GM18867 (cell line): Measurements from ENCODE around the gene GABARAPL1.

Source experiments
- ATAC-seq: cut with Tn5 transposase; IDR thresholded peaks from one replicate; pipeline ENCODE4 v1.9.1; 2021; ENCODE audit warnings: mild to moderate bottlenecking, moderate library complexity; ENCODE audit not compliant: unreplicated experiment

Gene GABARAPL1

DNA sequence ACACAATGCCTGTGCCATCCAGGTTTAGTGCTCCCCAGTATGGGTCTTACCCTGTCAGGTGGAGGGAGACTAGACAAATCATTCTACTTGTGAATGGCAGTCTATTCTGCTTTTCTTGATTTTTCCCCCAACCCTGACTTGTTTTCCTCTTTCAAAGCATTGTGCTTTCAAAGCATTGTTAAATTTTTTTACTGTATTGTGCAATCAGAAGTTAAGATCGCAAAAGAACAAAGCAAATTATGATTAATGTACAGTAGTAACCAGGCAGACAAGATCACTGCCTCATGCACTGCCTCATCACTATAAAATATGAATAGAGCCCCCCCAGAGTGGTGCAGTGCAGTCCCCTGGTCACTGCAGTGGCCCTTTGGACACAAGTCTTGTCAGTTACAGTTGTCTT is 14.1 kb downstream of the GABARAPL1 start:
- ATAC-seq: no peak

- ATAC-seq: no peak
Measured at GRCh38 chr12:10227648-10228047, 15.0 kb downstream of the GABARAPL1 start.

GRCh38 chr12:10234562-10234961 is 21.9 kb downstream of the GABARAPL1 start:
- ATAC-seq: no peak

DNA sequence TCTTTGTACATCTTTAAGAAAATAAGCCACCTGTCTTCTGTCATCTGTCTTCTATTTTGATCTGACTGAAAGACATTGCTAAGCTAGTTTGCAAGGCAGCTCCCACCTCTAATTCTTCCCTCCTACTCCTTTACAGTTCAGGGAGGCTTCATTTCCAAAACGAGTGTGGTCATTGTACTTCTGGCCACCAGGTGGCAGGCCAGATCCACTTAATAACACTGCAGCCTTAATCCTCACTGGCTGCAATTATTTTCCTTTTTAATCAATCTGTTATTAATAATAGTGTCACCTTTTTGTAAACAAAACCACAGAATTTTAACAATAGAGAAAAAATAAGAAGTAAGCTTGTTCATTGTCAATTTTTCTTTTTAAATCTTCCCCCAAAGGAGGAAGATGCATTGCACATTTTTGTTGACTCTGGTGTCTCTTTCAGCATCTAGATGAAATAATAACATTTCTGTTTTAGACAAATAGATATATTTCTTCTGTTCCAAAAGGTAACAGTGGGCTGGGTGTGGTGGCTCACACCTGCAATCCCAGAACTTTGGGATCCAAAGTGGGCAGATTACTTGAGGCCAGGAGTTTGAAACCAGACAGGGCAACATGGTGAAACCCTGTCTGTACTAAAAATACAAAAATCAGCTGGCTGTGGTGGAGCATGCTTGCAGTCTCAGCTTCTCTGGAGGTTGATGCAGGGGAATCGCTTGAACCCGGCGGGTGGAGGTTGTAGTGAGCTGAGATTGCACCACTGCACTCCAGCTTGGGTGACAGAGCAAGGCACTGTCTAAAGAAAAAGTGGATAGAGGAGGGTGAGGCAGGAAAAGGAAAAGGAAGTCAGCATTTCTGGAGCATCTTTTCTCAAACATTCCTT is 23.3 kb downstream of the GABARAPL1 start:
- peak; percentile 60 for ATAC-seq

GRCh38 chr12:10236720-10237119 is 24.0 kb downstream of the GABARAPL1 start:
- no peak for ATAC-seq

- no peak for ATAC-seq
Measured at GRCh38 chr12:10238526-10238925, 25.8 kb downstream of the GABARAPL1 start.

GRCh38 chr12:10241290-10241689 is 28.6 kb downstream of the GABARAPL1 start:
- no peak for ATAC-seq

DNA sequence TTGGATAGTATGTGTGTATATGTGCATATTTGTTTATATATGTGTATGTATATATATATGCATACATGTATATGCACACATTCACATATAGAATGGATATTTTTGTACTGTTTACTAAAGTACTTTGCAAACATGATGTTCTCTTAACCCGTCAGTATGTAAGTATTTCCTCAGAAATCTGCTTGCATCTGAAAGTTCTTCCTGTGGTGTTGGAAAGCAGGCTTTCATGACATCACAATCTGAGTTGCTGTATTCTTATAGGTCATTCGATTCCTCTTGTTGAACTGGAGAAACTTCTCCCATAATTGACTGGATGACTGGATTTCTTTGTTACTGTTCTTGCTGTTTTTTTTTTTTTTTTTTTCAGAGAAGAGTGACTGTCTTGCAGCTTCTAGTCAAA is 29.1 kb downstream of the GABARAPL1 start:
- no peak for ATAC-seq

GRCh38 chr12:10242539-10242938 is 29.9 kb downstream of the GABARAPL1 start:
- no peak for ATAC-seq

GRCh38 chr12:10243818-10244520 is 31.3 kb downstream of the GABARAPL1 start:
- ATAC-seq: peak; percentile 96

DNA sequence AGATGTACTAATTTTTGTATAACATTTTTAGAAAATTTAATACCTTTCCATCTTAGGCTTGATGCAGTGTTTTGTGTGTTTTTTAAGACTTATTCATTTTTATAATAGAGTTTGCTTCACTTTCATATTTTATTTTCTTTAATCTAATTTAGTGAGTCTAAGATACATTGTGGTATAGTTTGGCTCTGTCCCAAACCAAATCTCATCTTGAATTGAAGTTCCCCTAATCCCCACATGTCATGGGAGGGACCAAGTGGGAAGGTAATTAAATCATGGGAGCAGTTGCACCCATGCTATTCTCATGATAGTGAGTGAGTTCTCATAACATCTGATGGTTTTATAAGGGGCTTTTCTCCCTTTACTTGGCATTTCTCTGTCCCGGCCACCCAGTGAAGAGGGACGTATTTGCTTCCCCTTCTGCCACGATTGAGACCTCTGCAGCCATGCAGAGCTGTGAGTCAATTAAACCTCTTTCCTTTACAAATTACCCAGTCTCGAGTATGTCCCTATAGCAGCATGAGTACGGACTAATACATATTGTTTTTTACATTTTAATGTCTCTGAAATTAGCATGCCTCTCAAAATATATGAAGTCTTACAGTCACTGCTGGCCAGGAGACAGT is 34.9 kb downstream of the GABARAPL1 start:
- no peak for ATAC-seq

- no peak for ATAC-seq
Measured at GRCh38 chr12:10249690-10250455, 37.2 kb downstream of the GABARAPL1 start.

DNA sequence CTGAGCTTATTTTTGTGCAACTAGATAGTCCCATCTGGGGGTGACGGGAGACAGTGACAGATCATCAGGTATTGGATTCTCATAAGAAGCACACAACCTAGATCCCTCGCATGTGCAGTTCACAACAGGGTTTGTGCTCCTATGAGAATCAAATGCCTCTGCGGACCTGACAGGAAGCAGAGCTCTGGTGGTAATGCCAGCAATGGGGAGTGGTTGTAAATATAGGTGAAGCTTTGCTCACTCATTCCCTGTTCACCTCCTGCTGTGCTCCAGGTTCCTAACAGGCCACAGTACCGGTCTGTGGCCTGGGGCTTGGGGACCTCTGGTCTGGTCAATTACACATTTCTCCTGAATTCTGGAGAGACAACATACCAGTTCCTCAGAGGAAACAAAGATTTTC is 39.0 kb downstream of the GABARAPL1 start:
- no peak for ATAC-seq

DNA sequence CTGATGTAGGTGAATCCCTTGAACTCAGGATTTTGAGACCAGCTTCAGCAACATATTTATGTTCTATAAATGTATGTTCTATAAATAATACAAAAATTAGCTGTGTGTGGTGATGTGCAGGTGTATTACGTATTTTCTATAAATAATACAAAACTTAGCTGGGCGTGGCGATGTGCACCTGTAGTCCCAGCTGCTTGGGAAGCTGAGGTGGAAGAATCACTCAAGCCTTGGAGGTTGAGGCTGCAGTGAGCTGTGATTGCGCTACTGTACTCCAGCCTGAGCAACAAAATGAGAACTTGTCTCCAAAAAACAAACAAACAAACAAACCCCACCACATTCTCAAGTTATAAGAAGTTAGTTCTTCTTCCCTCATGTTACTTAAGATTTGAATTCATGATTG is 39.5 kb downstream of the GABARAPL1 start:
- no peak for ATAC-seq

DNA sequence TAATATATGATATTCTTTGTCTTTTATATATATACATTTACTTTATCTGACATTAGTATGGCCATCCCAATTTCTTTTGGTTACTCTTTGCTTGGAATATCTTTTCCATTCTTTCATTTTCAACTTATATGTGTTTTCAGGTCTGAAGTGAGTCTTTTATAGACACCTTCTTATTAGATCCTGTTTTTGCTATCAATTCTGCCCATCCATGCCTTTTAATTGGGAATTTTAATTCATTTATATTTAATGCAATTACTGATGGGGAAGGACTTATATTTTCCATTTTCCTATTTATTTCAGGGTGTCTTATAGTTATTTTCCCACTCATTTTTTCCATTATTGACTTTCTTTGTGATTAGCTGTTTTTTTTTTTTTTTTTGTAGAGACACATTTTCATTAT is 43.4 kb downstream of the GABARAPL1 start:
- ATAC-seq: no peak

DNA sequence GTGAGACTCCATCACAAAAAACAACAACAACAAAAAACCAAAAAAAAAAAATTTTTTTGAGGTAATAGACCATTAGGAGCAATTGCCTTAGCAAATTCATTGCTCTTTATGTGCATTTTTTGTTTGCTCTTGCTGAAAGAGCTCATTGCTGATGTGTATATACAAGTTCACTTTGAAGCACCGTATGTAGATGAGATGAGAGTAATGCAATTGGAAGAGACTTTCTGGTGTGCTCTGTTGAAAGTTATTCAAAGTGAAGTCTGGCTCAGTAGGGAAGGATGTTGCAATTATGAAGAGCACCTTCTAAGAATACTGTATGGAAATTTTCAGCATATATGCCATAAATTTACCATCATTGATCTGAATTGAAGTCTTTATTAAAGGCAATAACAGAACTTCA is 48.2 kb downstream of the GABARAPL1 start:
- no peak for ATAC-seq

GRCh38 chr12:10268037-10268436 is 55.4 kb downstream of the GABARAPL1 start:
- no peak for ATAC-seq

- ATAC-seq: no peak
Measured at GRCh38 chr12:10272467-10272866, 59.8 kb downstream of the GABARAPL1 start.
